8988T (cell line): ENCODE results near the gene MT1G.
A peak's percentile ranks its signal among the peaks of the same experiment; 100 is the strongest.

ENCODE experiments used
- DNase-seq: peaks from one replicate; pipeline ENCODE4 v3.0.0; 2011

The MT1G gene

GRCh38 chr16:56662357-56663354, 5.2 kb downstream of the MT1G start:
- no peak for DNase-seq

DNA sequence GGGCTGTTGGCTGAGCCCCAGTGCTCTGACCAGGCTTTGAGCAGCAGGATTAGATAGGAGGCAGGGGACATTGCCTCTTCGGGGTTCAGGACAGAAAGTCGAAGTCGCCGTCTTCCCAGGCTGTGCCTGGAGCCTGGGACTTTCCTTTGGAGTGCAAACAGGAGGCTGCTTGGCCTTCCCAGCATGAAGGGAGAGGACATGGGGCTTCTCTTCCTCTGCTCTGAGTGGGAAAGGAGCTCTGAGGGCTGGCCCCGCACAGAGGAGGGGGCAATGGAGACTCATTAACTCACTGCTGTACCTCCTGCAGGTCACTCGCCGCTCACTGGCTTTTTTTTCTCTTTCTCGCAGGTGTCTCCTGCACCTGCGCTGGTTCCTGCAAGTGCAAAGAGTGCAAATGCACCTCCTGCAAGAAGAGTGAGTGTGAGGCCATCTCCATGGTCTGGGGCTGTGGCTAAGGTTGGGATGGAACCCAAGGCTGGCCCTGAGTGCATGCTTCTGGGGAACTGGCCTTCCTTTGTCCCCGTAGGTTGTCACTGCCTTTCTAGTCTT, 9.5 kb downstream of the MT1G start:
- DNase-seq = no peak

- peak; percentile 85 for DNase-seq
Measured at GRCh38 chr16:56657555-56658326, 10.1 kb downstream of the MT1G start, which contains the start of gene MT1F. Gene MT1F, plus strand, starts transcription at chr16:56657959. Its CDS starts 100 bp downstream, at chr16:56658059.

GRCh38 chr16:56653218-56653617, 14.6 kb downstream of the MT1G start:
- no peak for DNase-seq

DNA sequence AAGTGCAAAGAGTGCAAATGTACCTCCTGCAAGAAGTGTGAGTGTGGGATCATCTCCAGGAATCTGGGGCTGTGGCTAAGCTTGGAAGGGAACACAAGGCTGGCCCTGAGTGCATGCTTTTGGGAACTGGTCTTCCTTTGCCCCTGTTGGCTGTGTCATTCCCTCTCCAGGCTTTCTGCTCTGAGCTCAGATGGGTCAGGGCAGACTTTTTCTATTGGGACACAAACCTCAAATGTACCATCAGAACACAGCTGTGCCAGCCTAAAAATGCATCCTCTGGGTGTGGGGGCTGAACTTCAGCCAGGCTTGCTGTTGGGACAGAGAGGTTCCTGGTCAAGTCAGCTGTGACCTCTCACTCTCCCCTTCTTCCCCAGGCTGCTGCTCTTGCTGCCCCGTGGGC, 15.3 kb downstream of the MT1G start:
- no peak for DNase-seq

GRCh38 chr16:56651586-56651985, 16.3 kb downstream of the MT1G start, which contains the start of gene MT1B:
Gene MT1B, plus strand, starts transcription at chr16:56651886. Its CDS starts 68 bp downstream, at chr16:56651954.
- no peak for DNase-seq

GRCh38 chr16:56649820-56650219, 18.0 kb downstream of the MT1G start:
- DNase-seq = no peak

- no peak for DNase-seq
Measured at GRCh38 chr16:56649271-56649670, 18.6 kb downstream of the MT1G start.

DNA sequence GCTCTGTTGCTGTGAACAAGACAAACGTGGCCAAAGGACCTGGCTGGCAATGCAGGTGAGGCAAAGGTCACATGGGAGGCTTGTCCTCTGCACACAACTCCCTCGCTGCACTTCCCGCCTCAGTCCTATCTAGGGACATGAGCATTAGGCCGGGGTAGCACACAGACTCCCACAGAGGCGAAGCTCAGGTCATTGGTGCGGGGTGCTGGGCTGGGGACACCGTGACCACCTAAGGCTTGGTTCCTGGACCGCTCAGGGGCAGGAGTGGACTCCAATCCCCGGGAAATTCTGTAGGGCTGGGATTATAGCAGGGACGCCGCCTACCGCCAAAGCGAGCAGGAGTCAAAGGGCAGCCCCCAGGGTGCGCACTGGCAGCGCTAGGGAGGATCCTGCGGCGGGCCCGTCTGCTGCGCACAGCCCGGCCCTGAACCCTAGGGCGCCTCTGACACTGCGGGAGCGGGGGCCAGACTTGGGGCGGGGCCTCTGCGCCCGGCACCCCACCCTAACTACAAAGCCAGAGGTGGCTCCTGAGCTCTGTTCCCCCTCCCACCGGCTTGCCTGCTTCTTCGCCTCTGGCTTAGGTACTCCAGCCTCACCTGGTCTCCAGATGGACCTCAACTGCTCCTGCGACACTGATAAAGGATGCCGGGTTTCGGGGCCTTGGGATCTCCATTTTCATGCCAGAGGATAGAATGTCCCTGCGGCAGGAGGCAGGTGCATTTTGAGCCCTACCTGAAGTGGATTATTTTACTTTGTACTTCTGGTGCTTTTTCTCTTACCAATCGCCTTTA, 20.0 kb downstream of the MT1G start:
- no peak for DNase-seq

DNA sequence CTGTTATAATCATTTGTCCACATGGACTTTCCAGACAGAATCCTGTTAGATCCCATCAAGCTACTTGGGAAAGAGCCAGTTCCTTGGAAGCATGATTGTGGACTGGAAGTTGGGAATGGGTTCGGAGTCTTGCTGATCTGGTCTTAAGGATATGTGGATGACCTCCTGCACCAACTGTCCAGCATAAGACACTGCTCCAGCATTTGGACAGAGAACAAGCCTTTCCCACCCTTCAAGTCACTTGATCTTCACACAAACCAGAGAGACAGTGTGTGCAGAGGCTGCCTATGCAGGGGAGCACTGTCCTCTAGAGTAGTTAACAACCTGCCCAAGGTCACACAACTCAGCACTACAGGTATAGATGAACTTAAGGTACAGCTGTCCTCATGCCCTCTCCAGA, 22.0 kb downstream of the MT1G start:
- no peak for DNase-seq

GRCh38 chr16:56645311-56645710, 22.6 kb downstream of the MT1G start:
- DNase-seq = no peak

GRCh38 chr16:56643833-56644232, 24.0 kb downstream of the MT1G start:
- DNase-seq = no peak

GRCh38 chr16:56643080-56643778, 24.6 kb downstream of the MT1G start:
- peak; percentile 96 for DNase-seq

DNA sequence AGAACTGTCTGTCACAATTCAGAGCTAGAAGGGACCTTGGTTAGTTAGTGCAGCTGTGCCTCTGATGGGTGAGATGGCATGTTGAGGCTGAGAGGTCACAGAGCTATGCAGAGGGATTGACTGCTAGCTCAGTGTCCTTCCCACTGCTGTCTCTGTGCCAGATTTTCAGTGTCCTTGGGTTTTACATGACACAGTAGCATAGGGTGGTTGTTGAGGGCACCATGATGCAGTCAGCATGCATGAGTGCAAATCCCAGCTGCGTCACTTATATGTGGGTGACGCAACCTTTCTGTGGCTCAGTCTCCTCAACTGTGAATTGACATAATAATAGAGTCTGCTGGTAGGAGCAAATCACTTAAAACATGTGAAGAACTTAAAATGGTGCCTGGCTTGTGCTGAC, 26.7 kb downstream of the MT1G start:
- no peak for DNase-seq

DNA sequence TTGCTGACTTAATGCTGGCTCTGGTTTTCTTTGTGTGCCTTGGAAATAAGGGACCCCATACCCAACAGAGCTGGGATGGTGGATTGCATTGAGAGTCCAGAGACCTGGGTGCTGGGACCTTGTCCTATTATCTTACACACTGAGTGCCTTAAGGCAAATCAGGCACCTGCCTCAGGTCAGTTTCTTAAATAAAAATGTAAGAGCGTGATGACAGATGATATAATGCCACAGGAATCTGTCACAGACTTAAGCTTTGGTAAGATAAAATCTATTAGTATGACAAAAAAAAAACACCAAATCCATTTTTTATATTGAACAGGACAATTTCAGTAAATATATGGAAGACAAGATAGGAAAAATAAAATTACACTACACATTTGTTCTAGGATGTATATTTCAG, 27.8 kb downstream of the MT1G start:
- DNase-seq = no peak

- DNase-seq = no peak
Measured at GRCh38 chr16:56639045-56639444, 28.8 kb downstream of the MT1G start.

DNA sequence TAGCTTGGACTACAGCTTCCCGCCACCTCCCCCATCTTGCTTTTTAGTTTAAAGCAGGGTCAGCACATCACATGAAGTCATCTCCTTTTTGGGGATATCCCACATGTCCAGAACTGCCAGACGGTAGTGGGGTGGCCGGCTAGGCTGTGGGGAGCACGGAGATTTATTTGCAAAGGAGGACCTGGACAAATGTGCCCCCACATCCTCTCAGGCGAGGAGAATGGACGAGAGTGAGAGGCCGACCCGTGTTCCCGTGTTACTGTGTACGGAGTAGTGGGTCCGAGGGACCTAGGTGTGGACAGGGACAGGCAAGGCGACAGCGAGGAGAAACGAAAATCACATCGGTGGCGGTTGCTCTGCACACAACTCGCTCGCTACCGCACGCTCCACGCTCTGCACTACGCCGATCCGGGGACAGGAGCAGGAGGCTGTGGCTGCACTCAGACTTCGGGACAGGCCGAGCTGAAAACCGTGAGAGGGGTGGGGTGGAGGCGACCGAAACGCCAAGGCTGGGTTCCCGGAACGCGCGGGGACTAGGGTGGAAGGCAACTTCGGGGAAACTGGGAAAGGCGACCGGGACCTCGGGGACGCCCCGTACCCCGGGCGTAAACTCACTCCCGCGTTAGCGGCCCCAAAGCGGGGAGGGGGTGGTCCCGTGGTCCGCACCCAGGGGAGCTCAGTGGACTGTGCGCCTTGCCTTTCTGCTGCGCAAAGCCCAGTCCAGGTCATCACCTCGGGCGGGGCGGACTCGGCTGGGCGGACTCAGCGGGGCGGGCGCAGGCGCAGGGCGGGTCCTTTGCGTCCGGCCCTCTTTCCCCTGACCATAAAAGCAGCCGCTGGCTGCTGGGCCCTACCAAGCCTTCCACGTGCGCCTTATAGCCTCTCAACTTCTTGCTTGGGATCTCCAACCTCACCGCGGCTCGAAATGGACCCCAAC, 29.8 kb downstream of the MT1G start, which contains the start of gene MT1A:
TSS of gene MT1A (plus strand) at position 853 of the 937 bp plus-strand sequence. CDS start at position 926, 73 bp downstream.
- DNase-seq = no peak

DNA sequence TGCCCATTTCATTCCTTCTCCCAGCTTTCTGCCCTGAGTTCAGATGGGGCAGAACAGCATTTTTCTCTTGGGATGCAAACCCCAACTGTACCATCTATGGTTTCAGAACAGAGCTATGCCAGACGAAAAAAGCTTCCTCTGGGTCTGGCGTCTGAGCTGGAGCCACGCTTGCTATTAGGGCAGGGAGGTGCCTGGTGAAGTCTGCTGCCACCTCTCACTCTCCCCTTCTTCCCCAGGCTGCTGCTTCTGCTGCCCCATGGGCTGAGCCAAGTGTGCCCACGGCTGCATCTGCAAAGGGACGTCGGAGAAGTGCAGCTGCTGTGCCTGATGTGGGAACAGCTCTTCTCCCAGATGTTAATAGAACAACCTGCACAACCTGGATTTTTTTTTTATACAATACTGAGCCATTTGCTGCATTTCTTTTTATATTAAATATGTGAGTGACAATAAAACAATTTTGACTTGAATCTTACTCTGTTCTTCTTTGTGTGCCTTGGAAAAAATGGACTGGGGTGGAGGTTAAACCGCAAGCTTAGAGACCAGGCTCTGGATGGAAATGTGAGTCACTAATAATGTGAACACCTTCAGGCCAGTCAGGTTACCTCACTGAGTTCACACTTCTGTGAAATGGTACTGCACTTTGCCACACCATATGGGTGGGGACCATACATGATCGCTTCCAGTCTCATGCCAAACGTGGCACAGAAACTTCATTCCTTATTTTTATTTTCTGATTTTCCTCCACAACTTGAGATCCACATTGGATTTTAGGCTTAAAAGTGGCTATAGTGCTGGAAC, 31.1 kb downstream of the MT1G start:
- no peak for DNase-seq

GRCh38 chr16:56635441-56635967, 32.4 kb downstream of the MT1G start:
- no peak for DNase-seq
